T-helper 2 cell treated with Interferon-gamma antibody and Interleukin-4, amounts not matched to agents 5 μg/mL and 100 μg/mL, for 36 hours (primary cell): ENCODE results near the gene PLCL1.

ENCODE experiments used
- DNase-seq: peaks from one replicate; pipeline ENCODE4 v3.0.0; 2021; ENCODE audit warnings: low spot score
- H3K27ac Mint-ChIP-seq: one replicate; pipeline ENCODE4 v1.8.0; 2021; ENCODE audit warnings: mild to moderate bottlenecking, mixed read lengths
- H3K27me3 Mint-ChIP-seq: one replicate; pipeline ENCODE4 v1.8.0; 2021; ENCODE audit warnings: low read depth, mixed read lengths
- H3K36me3 Mint-ChIP-seq: one replicate; pipeline ENCODE4 v1.8.0; 2021; ENCODE audit warnings: low read depth, mixed read lengths
- H3K4me1 Mint-ChIP-seq: one replicate; pipeline ENCODE4 v1.8.0; 2021; ENCODE audit warnings: low read depth, mixed read lengths
- H3K4me3 Mint-ChIP-seq: one replicate; pipeline ENCODE4 v1.8.0; 2022; ENCODE audit warnings: mild to moderate bottlenecking, moderate library complexity, mixed read lengths
- H3K9me3 Mint-ChIP-seq: one replicate; pipeline ENCODE4 v1.8.0; 2021; ENCODE audit warnings: mixed read lengths

PLCL1 gene

GRCh38 chr2:197853549-197853948, 49.2 kb downstream of the PLCL1 start:
- H3K4me1 Mint-ChIP-seq, result peaks cover 14% of the 10 kb centered on the region
- H3K9me3 Mint-ChIP-seq, result peaks cover 9% of the 10 kb centered on the region
- no peak for DNase-seq
- H3K4me3 Mint-ChIP-seq, result no peak overlapping the region
- H3K27ac Mint-ChIP-seq, result no peak overlapping the region
- peaks cover 3% of the 10 kb centered on the region for H3K36me3 Mint-ChIP-seq
- H3K27me3 Mint-ChIP-seq, result no peaks in the 10 kb centered on the region

GRCh38 chr2:197857476-197858107, 53.2 kb downstream of the PLCL1 start:
- peaks cover 3% of the 10 kb centered on the region for H3K36me3 Mint-ChIP-seq
- peaks cover 19% of the 10 kb centered on the region for H3K9me3 Mint-ChIP-seq
- H3K27ac Mint-ChIP-seq, result no peak overlapping the region
- DNase-seq, result no peak
- peaks cover 5% of the 10 kb centered on the region for H3K4me1 Mint-ChIP-seq
- no peak overlapping the region for H3K4me3 Mint-ChIP-seq
- H3K27me3 Mint-ChIP-seq, result no peaks in the 10 kb centered on the region

GRCh38 chr2:197858607-197859140, 54.3 kb downstream of the PLCL1 start:
- Mint-ChIP-seq H3K27ac (no peak overlapping the region), H3K36me3 (peaks cover 3% of the 10 kb centered on the region), H3K4me3 (no peak overlapping the region), H3K4me1 (peaks cover 5% of the 10 kb centered on the region), H3K9me3 (peaks cover 19% of the 10 kb centered on the region), H3K27me3 (no peaks in the 10 kb centered on the region)
- no peak for DNase-seq

- Mint-ChIP-seq H3K4me3 (no peak overlapping the region), H3K36me3 (peaks cover 3% of the 10 kb centered on the region), H3K9me3 (peaks cover 19% of the 10 kb centered on the region), H3K4me1 (peaks cover 8% of the 10 kb centered on the region), H3K27me3 (peaks cover 2% of the 10 kb centered on the region), H3K27ac (no peak overlapping the region)
- no peak for DNase-seq
Measured at GRCh38 chr2:197862246-197862955, 58.0 kb downstream of the PLCL1 start.

GRCh38 chr2:197863744-197864143, 59.4 kb downstream of the PLCL1 start:
- no peak overlapping the region for H3K4me3 Mint-ChIP-seq
- peaks cover 17% of the 10 kb centered on the region for H3K4me1 Mint-ChIP-seq
- peaks cover 2% of the 10 kb centered on the region for H3K27me3 Mint-ChIP-seq
- H3K36me3 Mint-ChIP-seq, result no peaks in the 10 kb centered on the region
- H3K9me3 Mint-ChIP-seq, result peaks cover 8% of the 10 kb centered on the region
- no peak overlapping the region for H3K27ac Mint-ChIP-seq
- DNase-seq, result no peak

GRCh38 chr2:197866455-197866854, 62.1 kb downstream of the PLCL1 start:
- H3K4me3 Mint-ChIP-seq, result no peak overlapping the region
- no peaks in the 10 kb centered on the region for H3K36me3 Mint-ChIP-seq
- no peak overlapping the region for H3K27ac Mint-ChIP-seq
- no peak for DNase-seq
- peaks cover 2% of the 10 kb centered on the region for H3K27me3 Mint-ChIP-seq
- peaks cover 41% of the 10 kb centered on the region for H3K4me1 Mint-ChIP-seq
- no peaks in the 10 kb centered on the region for H3K9me3 Mint-ChIP-seq

- peaks cover 2% of the 10 kb centered on the region for H3K27me3 Mint-ChIP-seq
- H3K36me3 Mint-ChIP-seq, result no peaks in the 10 kb centered on the region
- no peaks in the 10 kb centered on the region for H3K9me3 Mint-ChIP-seq
- DNase-seq, result no peak
- peaks cover 46% of the 10 kb centered on the region for H3K4me1 Mint-ChIP-seq
- H3K27ac Mint-ChIP-seq, result no peak overlapping the region
- no peak overlapping the region for H3K4me3 Mint-ChIP-seq
Measured at GRCh38 chr2:197867033-197867432, 62.6 kb downstream of the PLCL1 start.

GRCh38 chr2:197867624-197868023, 63.2 kb downstream of the PLCL1 start:
- no peaks in the 10 kb centered on the region for H3K36me3 Mint-ChIP-seq
- no peaks in the 10 kb centered on the region for H3K9me3 Mint-ChIP-seq
- peaks cover 2% of the 10 kb centered on the region for H3K27me3 Mint-ChIP-seq
- H3K4me3 Mint-ChIP-seq, result no peak overlapping the region
- DNase-seq, result no peak
- H3K27ac Mint-ChIP-seq, result no peak overlapping the region
- peaks cover 50% of the 10 kb centered on the region for H3K4me1 Mint-ChIP-seq

GRCh38 chr2:197868206-197868605, 63.8 kb downstream of the PLCL1 start:
- Mint-ChIP-seq H3K27me3 (peaks cover 2% of the 10 kb centered on the region), H3K27ac (no peak overlapping the region), H3K9me3 (no peaks in the 10 kb centered on the region), H3K4me1 (peaks cover 50% of the 10 kb centered on the region), H3K4me3 (no peak overlapping the region), H3K36me3 (no peaks in the 10 kb centered on the region)
- no peak for DNase-seq

- peaks cover 50% of the 10 kb centered on the region for H3K4me1 Mint-ChIP-seq
- no peak for DNase-seq
- no peaks in the 10 kb centered on the region for H3K9me3 Mint-ChIP-seq
- H3K36me3 Mint-ChIP-seq, result no peaks in the 10 kb centered on the region
- peaks cover 2% of the 10 kb centered on the region for H3K27me3 Mint-ChIP-seq
- peak overlapping the region; percentile 62 for H3K4me3 Mint-ChIP-seq
- H3K27ac Mint-ChIP-seq, result peak overlapping the region; percentile 92
Measured at GRCh38 chr2:197869041-197869440, 64.6 kb downstream of the PLCL1 start.

- H3K27ac Mint-ChIP-seq, result peak overlapping the region; percentile 92
- peaks cover 2% of the 10 kb centered on the region for H3K27me3 Mint-ChIP-seq
- H3K4me1 Mint-ChIP-seq, result peaks cover 50% of the 10 kb centered on the region
- peak overlapping the region; percentile 62 for H3K4me3 Mint-ChIP-seq
- no peaks in the 10 kb centered on the region for H3K9me3 Mint-ChIP-seq
- no peaks in the 10 kb centered on the region for H3K36me3 Mint-ChIP-seq
- DNase-seq, result peak; percentile 55
Measured at GRCh38 chr2:197869501-197870111, 65.2 kb downstream of the PLCL1 start.

GRCh38 chr2:197870137-197870536, 65.7 kb downstream of the PLCL1 start:
- Mint-ChIP-seq H3K27ac (peak overlapping the region; percentile 92), H3K9me3 (no peaks in the 10 kb centered on the region), H3K4me3 (peak overlapping the region; percentile 62), H3K27me3 (peaks cover 2% of the 10 kb centered on the region), H3K4me1 (peaks cover 50% of the 10 kb centered on the region), H3K36me3 (no peaks in the 10 kb centered on the region)
- no peak for DNase-seq

GRCh38 chr2:197871780-197872456, 67.5 kb downstream of the PLCL1 start:
- Mint-ChIP-seq H3K36me3 (no peaks in the 10 kb centered on the region), H3K27me3 (no peaks in the 10 kb centered on the region), H3K27ac (no peak overlapping the region), H3K9me3 (no peaks in the 10 kb centered on the region), H3K4me1 (peaks cover 47% of the 10 kb centered on the region), H3K4me3 (no peak overlapping the region)
- no peak for DNase-seq

- DNase-seq, result no peak
- Mint-ChIP-seq H3K4me3 (no peak overlapping the region), H3K36me3 (no peaks in the 10 kb centered on the region), H3K27me3 (no peaks in the 10 kb centered on the region), H3K27ac (no peak overlapping the region), H3K4me1 (peaks cover 36% of the 10 kb centered on the region), H3K9me3 (no peaks in the 10 kb centered on the region)
Measured at GRCh38 chr2:197873293-197873701, 68.9 kb downstream of the PLCL1 start.
